HFF-Myc (cell line): ENCODE data around the gene WDR33.

Source experiments
- DNase-seq: peaks from one replicate; pipeline ENCODE4 v3.0.0-alpha.2; 2011; ENCODE audit warnings: low read depth; ENCODE audit errors: extremely low read depth
- H3K4me3 ChIP-seq: replicated peaks from 2 replicates; pipeline ENCODE4 v1.5.1; 2011; ENCODE audit warnings: low read depth, mild to moderate bottlenecking, control low read depth, low read length
- CTCF ChIP-seq: IDR thresholded peaks from 2 replicates; pipeline ENCODE4 v1.5.1; 2012; ENCODE audit warnings: mild to moderate bottlenecking, low read depth, low read length, control low read depth; ENCODE audit errors: missing control alignments

WDR33 gene

DNA sequence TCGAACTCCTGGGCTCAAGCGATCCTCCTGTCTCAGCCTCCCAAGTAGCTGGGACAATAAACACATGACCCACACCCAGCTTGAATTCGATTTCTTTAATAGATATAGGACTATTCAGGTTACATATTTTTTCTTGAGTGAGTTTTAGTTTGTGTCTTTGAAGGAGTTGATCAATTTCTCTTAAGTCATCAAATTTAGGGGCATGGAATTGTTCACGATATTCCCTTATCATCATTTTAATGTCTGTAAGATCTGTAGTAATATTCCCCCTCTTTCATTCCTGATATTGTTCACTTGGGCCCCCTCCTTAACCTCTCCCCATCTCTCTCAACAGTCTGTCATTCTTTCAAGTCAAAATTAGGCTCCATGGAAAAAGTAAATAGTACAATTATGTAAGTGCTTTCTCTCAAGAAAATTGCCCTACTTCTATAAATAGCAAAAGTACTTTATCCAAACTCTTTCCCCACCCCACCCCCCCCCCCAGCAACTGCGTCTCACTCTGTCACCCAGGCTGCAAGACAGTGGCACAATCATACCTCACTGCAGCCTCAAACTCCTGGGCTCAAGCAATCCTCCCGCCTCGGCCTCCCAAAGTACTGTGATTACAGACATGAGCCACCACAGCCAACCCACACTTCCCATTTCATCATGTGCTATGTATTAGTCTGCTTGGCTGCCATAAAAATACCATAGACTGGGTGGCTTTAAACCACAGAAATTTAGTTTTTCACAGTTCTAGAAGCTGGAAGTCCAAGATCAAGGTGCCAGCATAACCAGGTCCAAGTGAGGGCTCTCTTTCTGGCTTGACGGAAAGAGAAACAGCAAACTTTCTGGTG lies 20.1 kb downstream of the WDR33 start:
- no peak for TF ChIP-seq CTCF
- no peak overlapping the region for H3K4me3 ChIP-seq
- no peak for DNase-seq

DNA sequence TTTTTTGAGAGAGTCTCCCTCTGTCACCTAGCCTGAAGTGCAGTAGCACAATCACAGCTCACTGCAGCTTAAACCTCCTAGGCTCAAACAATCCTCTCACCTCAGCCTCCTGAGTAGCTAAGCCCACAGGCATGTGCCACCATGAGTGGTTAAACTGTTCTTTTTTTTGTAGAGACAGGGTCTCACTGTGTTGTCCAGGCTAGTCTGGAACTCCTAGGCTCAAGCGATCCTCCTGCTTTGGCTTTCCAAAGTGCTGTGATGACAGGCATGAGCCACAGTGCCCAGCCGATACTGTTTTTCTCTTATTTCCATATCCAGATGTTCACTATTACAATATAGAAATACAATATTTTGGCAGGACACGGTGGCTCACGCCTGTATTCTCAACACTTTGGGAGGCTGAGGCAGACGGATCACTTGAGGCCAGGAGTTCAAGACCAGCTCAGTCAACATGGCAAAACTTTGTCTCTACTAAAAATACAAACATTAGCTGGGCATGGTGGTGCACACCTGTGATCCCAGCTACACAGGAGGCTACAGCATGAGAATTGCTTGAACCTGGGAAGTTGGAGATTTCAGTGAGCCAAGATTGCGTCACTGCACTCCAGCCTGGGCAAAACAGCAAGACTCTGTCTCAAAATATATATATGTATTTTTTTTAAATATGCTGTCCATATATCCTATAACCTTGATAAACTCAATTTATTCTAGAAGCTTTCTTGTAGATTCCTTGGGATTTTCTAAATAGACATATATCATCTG lies 24.7 kb downstream of the WDR33 start:
- no peak overlapping the region for H3K4me3 ChIP-seq
- TF ChIP-seq CTCF, result no peak
- DNase-seq, result no peak

GRCh38 chr2:127784965-127785518 lies 25.9 kb downstream of the WDR33 start:
- no peak for DNase-seq
- no peak overlapping the region for H3K4me3 ChIP-seq
- no peak for TF ChIP-seq CTCF

- DNase-seq, result no peak
- H3K4me3 ChIP-seq, result no peak overlapping the region
- no peak for TF ChIP-seq CTCF
These were observed 27.9 kb downstream of the WDR33 start for GRCh38 chr2:127783101-127783500.

GRCh38 chr2:127778850-127779249 lies 32.1 kb downstream of the WDR33 start:
- DNase-seq, result no peak
- TF ChIP-seq CTCF, result no peak
- H3K4me3 ChIP-seq, result no peak overlapping the region

DNA sequence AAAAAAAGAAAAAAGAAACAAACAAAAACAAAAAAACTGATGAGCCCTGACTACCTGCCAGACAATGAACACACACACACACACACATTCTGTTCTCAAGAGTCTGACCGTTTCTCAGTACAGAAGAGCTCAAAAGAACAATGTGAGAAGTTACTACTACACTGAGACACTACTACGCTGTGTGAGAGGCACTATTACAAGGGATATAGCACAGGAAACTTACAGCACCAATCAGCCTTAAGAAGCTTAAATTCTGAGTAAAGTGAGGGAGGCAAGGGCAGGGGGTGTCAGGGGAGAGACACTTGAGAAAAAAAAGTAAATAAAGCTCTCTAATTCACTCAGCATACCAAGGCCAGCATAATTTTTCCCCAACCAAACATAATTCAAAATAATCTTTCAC lies 32.5 kb downstream of the WDR33 start:
- no peak for TF ChIP-seq CTCF
- H3K4me3 ChIP-seq, result no peak overlapping the region

More for the DNA sequence above, 32.5 kb downstream of the WDR33 start:
- no peak for DNase-seq
